Adrenal gland (tissue), 5 donors: ENCODE data around the gene NCR2.

ENCODE experiments used
- CTCF ChIP-seq, 6 experiments: fragments of 450-650 bp in 4 of 6; fragments of 200-600 bp in 2 of 6; sonication (generic) in 1 of 6; IDR thresholded peaks; 1 replicate in 5 of 6; 2 replicates in 1 of 6; pipeline versions ENCODE4 v1.5.1 to v1.8.0; 2016 to 2021; ENCODE audit warnings: antibody characterized with exemption in 6 of 6, mild to moderate bottlenecking in 2 of 6, moderate library complexity in 1 of 6
- POLR2A ChIP-seq, 2 donors: fragments of 450-650 bp; IDR thresholded peaks; one replicate each; pipeline ENCODE4 v1.6.1; 2017; ENCODE audit warnings: antibody characterized with exemption in 2 of 2, mild to moderate bottlenecking in 2 of 2, moderate library complexity in 1 of 2
- donor health status: DM: no; HTN: no; CAD: no.

GRCh38 chr6:41306187-41306854, 29.1 kb upstream of the NCR2 start:
- peak; percentile 31 to 64 (median 50) for TF ChIP-seq CTCF (IDR thresholded peaks at IDR 0.05)
- no peak for TF ChIP-seq POLR2A (IDR thresholded peaks at IDR 0.05)
